ENCODE results near the gene SLC16A6. TPM values are rescaled to one million over a fixed set of nuclear protein-coding genes. Genes with fewer than 3 reads are reported as not detected.

SLC16A6 gene
- total and polyA plus RNA-seq, 7 experiments from 2014 or later, result 0.74 to 12.5 (median 5.8) TPM

DNA sequence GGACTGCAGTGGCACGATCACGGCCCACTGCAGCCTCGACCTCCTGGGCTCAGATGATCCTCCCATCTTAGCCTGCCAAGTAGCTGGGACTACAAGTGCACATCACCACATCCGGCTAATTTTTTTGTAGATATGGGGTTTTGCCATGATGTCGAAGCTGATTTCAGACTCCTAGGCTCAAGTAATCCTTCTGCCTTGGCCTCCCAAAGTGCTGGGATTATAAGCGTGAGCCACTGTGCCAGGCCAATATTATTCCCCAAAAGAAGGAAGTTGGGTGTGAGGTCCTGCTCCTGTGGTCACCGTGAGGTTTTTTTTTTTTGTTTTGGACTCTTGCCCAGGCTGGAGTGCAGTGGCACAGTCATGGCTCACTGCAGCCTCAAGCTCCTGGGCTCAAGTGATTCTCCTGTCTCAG, 41.6 kb downstream of the SLC16A6 start:
- Mint-ChIP-seq H3K4me1 (peaks cover 26 to 63% (median 47%) of the 10 kb centered on the region in 7 donors), H3K36me3 (peaks cover 0 to 30% (median 0%) of the 10 kb centered on the region in 5 donors), H3K4me3 (peak overlapping the region; percentile 80 to 96 (median 92)), H3K9me3 (peaks cover 0 to 7% (median 0%) of the 10 kb centered on the region in 11 donors), H3K27ac (peak overlapping the region; percentile 78 to 99 (median 97)), H3K27me3 (no peaks in the 10 kb centered on the region)
- peak overlapping the region; percentile 99 for H3K27ac ChIP-seq (ENCODE audit: low read depth, low read length)
- intact Hi-C loops (cut with micrococcal nuclease), result loop anchor here (2.0 to 5.0 kb wide), 5 partner anchors 67 to 532 kb away; partner anchors contain the start of genes KPNA2 (in 1 of the 2), NOL11 (in 1 of the 2) and PRKAR1A (in 1 of the 2)
- H3K4me3 ChIP-seq (ENCODE audit: low read length), result no peak overlapping the region
- POLR2A ChIA-PET, result interaction anchor here (0.7 to 4.9 kb wide), 15 partner anchors 9 to 870 kb away, joined by 3 to 61 read pairs (median 23); partner anchors contain the start of genes ARSG, SLC16A6 and WIPI1
- no peaks in the 10 kb centered on the region for H3K9me3 ChIP-seq (ENCODE audit: control insufficient read depth in 2 of 3, low read length in 3 of 3)
- ATAC-seq (no peak), DNase-seq (peak in 2 of 9 donors; percentile 12 to 19)
- H3K4me1 ChIP-seq (ENCODE audit: control insufficient read depth in 2 of 2, insufficient read depth in 2 of 2, low read length in 2 of 2), result peaks cover 34 to 52% of the 10 kb centered on the region in 2 donors
- no peaks in the 10 kb centered on the region for H3K27me3 ChIP-seq (ENCODE audit: control insufficient read depth in 2 of 2, insufficient read depth in 2 of 2, low read length in 2 of 2)
- H3K36me3 ChIP-seq (ENCODE audit: control insufficient read depth in 2 of 3, insufficient read depth in 3 of 3, low read length in 3 of 3), result peaks cover 3 to 14% (median 11%) of the 10 kb centered on the region in 3 experiments
- CTCF ChIA-PET, result interaction anchor here (0.6 to 1.9 kb wide), 5 partner anchors 12 to 187 kb away, joined by 3 to 5 read pairs (median 3); no protein-coding TSS in a partner anchor

DNA sequence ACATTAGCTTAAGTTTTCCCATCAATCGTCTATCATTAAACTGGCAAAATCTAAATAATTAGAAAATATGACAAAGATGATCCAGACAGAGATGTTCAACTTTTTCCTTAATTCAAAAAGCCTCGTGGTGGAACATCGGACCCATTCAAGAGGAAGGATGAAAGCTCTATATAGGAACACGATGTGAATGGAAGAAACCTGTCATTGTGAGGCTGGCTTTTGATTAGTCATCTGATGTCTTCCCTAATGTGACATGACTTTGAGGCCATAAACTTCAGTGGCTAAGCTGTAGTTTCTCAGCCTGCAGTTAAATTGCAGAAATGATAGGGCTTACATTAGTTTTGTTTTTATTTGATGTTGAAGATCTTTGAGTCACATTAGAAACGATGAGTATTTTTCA, 42.0 kb downstream of the SLC16A6 start:
- Histone ChIP-seq H3K4me1 (ENCODE audit: control insufficient read depth in 2 of 2, insufficient read depth in 2 of 2, low read length in 2 of 2) (peaks cover 29 to 48% of the 10 kb centered on the region in 2 donors), H3K4me3 (ENCODE audit: low read length) (peak overlapping the region; percentile 89)
- POLR2A ChIA-PET, result interaction anchor here (0.7 to 4.9 kb wide), 17 partner anchors 10 to 209 kb away, joined by 3 to 61 read pairs (median 11); partner anchors contain the start of genes ARSG, SLC16A6 and WIPI1

GRCh38 chr17:68248199-68248825, 42.6 kb downstream of the SLC16A6 start:
- H3K36me3 ChIP-seq (ENCODE audit: control insufficient read depth in 2 of 3, insufficient read depth in 3 of 3, low read length in 3 of 3), result peaks cover 3 to 14% (median 11%) of the 10 kb centered on the region in 3 experiments
- ATAC-seq (peak; percentile 21), DNase-seq (no peak)
- Mint-ChIP-seq H3K36me3 (peaks cover 0 to 24% (median 0%) of the 10 kb centered on the region in 5 donors), H3K4me3 (peak overlapping the region; percentile 80 to 96 (median 92)), H3K27me3 (no peaks in the 10 kb centered on the region), H3K27ac (peak overlapping the region; percentile 78 to 99 (median 97)), H3K4me1 (peaks cover 17 to 58% (median 37%) of the 10 kb centered on the region in 7 donors), H3K9me3 (peaks cover 0 to 6% (median 0%) of the 10 kb centered on the region in 11 donors)
- peak overlapping the region; percentile 89 for H3K4me3 ChIP-seq (ENCODE audit: low read length)
- H3K4me1 ChIP-seq (ENCODE audit: control insufficient read depth in 2 of 2, insufficient read depth in 2 of 2, low read length in 2 of 2), result peaks cover 23 to 42% of the 10 kb centered on the region in 2 donors
- POLR2A ChIA-PET, result interaction anchor here (0.8 to 4.9 kb wide), 25 partner anchors 8 to 212 kb away, joined by 3 to 61 read pairs (median 7); partner anchors contain the start of genes ARSG, SLC16A6 and WIPI1
- H3K27ac ChIP-seq (ENCODE audit: low read depth, low read length), result peak overlapping the region; percentile 99
- CTCF ChIA-PET, result interaction anchor here (0.5 to 1.9 kb wide), 4 partner anchors 13 to 220 kb away, joined by 3 to 5 read pairs (median 4); no protein-coding TSS in a partner anchor
- H3K27me3 ChIP-seq (ENCODE audit: control insufficient read depth in 2 of 2, insufficient read depth in 2 of 2, low read length in 2 of 2), result no peaks in the 10 kb centered on the region
- intact Hi-C loops (cut with micrococcal nuclease), result loop anchor here (1.0 to 5.0 kb wide), 9 partner anchors 10 to 531 kb away; partner anchors contain the start of genes ARSG (in 1 of the 2), KPNA2 (in 1 of the 2), NOL11 (in 1 of the 2) and PRKAR1A (in 1 of the 2)
- no peaks in the 10 kb centered on the region for H3K9me3 ChIP-seq (ENCODE audit: control insufficient read depth in 2 of 3, low read length in 3 of 3)

More for the DNA sequence above, 42.0 kb downstream of the SLC16A6 start:
- Histone ChIP-seq H3K27me3 (ENCODE audit: control insufficient read depth in 2 of 2, insufficient read depth in 2 of 2, low read length in 2 of 2) (no peaks in the 10 kb centered on the region), H3K27ac (ENCODE audit: low read depth, low read length) (peak overlapping the region; percentile 99), H3K36me3 (ENCODE audit: control insufficient read depth in 2 of 3, insufficient read depth in 3 of 3, low read length in 3 of 3) (peaks cover 3 to 14% (median 11%) of the 10 kb centered on the region in 3 experiments), H3K9me3 (ENCODE audit: control insufficient read depth in 2 of 3, low read length in 3 of 3) (no peaks in the 10 kb centered on the region)
- ATAC-seq, result no peak
- DNase-seq, result peak in 1 of 9 donors; percentile 55
- intact Hi-C loops (cut with micrococcal nuclease), result loop anchor here (1.0 to 5.0 kb wide), 9 partner anchors 9 to 532 kb away; partner anchors contain the start of genes ARSG (in 1 of the 2), KPNA2 (in 1 of the 2), NOL11 (in 1 of the 2) and PRKAR1A (in 1 of the 2)
- CTCF ChIA-PET, result interaction anchor here (0.6 to 1.9 kb wide), 5 partner anchors 12 to 187 kb away, joined by 3 to 5 read pairs (median 4); no protein-coding TSS in a partner anchor
- Mint-ChIP-seq H3K27me3 (no peaks in the 10 kb centered on the region), H3K36me3 (peaks cover 0 to 25% (median 0%) of the 10 kb centered on the region in 5 donors), H3K9me3 (peaks cover 0 to 6% (median 0%) of the 10 kb centered on the region in 11 donors), H3K4me1 (peaks cover 22 to 59% (median 43%) of the 10 kb centered on the region in 7 donors), H3K27ac (peak overlapping the region; percentile 78 to 99 (median 97)), H3K4me3 (peak overlapping the region; percentile 80 to 96 (median 92))

- H3K27me3 Mint-ChIP-seq, result no peaks in the 10 kb centered on the region
- peak within 1 kb of the TSS; percentile 99 for H3K27ac ChIP-seq (ENCODE audit: low read depth, low read length)
- H3K27ac Mint-ChIP-seq, result peak within 1 kb of the TSS; percentile 78 to 99 (median 97)
- H3K9me3 ChIP-seq (ENCODE audit: control insufficient read depth in 2 of 3, low read length in 3 of 3), result no peaks in the 10 kb centered on the region
- peak within 1 kb of the TSS; percentile 80 to 96 (median 92) for H3K4me3 Mint-ChIP-seq
- ChIA-PET POLR2A (interaction anchor here (0.7 to 4.9 kb wide), 29 partner anchors 8 to 355 kb away, joined by 3 to 61 read pairs (median 6); partner anchors contain the start of genes ARSG, SLC16A6 and WIPI1), CTCF (interaction anchor here (0.5 to 1.7 kb wide), 5 partner anchors 13 to 220 kb away, joined by 3 to 5 read pairs (median 4); no protein-coding TSS in a partner anchor)
- peaks cover 18 to 36% of the 10 kb centered on the region in 2 donors for H3K4me1 ChIP-seq (ENCODE audit: control insufficient read depth in 2 of 2, insufficient read depth in 2 of 2, low read length in 2 of 2)
- H3K36me3 ChIP-seq (ENCODE audit: control insufficient read depth in 2 of 3, insufficient read depth in 3 of 3, low read length in 3 of 3), result peaks cover 3 to 14% (median 11%) of the 10 kb centered on the region in 3 experiments
- H3K9me3 Mint-ChIP-seq, result peaks cover 0 to 6% (median 0%) of the 10 kb centered on the region in 11 donors
- ATAC-seq (peak; percentile 96), DNase-seq (peak; percentile 92 to 100 (median 97))
- H3K36me3 Mint-ChIP-seq, result peaks cover 0 to 19% (median 0%) of the 10 kb centered on the region in 5 donors
- no peaks in the 10 kb centered on the region for H3K27me3 ChIP-seq (ENCODE audit: control insufficient read depth in 2 of 2, insufficient read depth in 2 of 2, low read length in 2 of 2)
- peaks cover 11 to 52% (median 31%) of the 10 kb centered on the region in 7 donors for H3K4me1 Mint-ChIP-seq
- intact Hi-C loops (cut with micrococcal nuclease), result loop anchor here (1.0 to 5.0 kb wide), 13 partner anchors 9 to 530 kb away; partner anchors contain the start of genes ARSG (in 2 of the 2), KPNA2 (in 2 of the 2), SLC16A6 (in 2 of the 2) and WIPI1 (in 2 of the 2)
- H3K4me3 ChIP-seq (ENCODE audit: low read length), result peak within 1 kb of the TSS; percentile 89
Measured at GRCh38 chr17:68247445-68248198, 43.3 kb downstream of the SLC16A6 start, which contains the start of gene AMZ2. AMZ2 (plus strand) TSS chr17:68248043; CDS start chr17:68250188, 2,145 bp downstream.

DNA sequence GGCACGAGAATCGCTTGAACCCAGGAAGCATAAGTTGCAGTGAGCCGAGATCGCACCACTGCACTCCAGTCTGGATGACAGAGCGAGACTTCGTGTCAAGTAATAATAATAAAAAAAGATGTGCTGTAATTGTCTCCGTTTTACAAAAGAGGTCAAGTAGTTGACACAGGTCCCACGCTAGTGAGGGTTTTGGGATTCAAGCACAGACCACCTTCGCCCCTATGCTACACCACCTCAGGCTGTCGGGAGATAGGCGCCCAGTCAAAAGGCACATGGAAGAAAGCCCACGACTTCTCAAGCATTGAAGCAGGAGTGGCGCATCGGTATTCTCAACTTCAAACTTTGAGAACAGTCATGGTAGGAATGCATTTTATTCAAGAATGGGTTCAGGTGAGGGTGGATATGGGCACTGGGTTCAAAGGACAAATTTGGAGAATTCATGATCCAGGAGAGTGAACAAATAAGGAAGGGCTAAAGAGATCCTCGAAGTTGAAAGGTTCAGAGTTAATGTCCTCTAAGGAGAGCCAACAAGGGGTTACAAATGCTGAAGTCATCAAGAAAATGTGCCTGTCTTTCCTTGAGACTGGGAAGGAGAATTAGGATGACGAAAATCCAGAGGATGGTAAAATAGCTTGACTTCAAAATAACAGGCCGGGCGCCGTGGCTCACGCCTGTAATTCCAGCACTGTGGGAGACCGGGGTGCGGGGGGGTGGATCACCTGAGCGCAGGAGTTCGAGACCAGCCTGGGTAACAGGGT, 44.5 kb downstream of the SLC16A6 start:
- peaks cover 11 to 52% (median 36%) of the 10 kb centered on the region in 7 donors for H3K4me1 Mint-ChIP-seq
- no peaks in the 10 kb centered on the region for H3K27me3 Mint-ChIP-seq
- H3K9me3 Mint-ChIP-seq, result peaks cover 0 to 6% (median 0%) of the 10 kb centered on the region in 11 donors
- Histone ChIP-seq H3K27me3 (ENCODE audit: control insufficient read depth in 2 of 2, insufficient read depth in 2 of 2, low read length in 2 of 2) (no peaks in the 10 kb centered on the region), H3K9me3 (ENCODE audit: control insufficient read depth in 2 of 3, low read length in 3 of 3) (no peaks in the 10 kb centered on the region), H3K27ac (ENCODE audit: low read depth, low read length) (peak overlapping the region; percentile 99), H3K4me1 (ENCODE audit: control insufficient read depth in 2 of 2, insufficient read depth in 2 of 2, low read length in 2 of 2) (peaks cover 17 to 24% of the 10 kb centered on the region in 2 donors), H3K4me3 (ENCODE audit: low read length) (no peak overlapping the region), H3K36me3 (ENCODE audit: control insufficient read depth in 2 of 3, insufficient read depth in 3 of 3, low read length in 3 of 3) (peaks cover under 1 to 11% (median 11%) of the 10 kb centered on the region in 3 experiments)
- ChIA-PET POLR2A (interaction anchor here (0.6 to 4.9 kb wide), 16 partner anchors 8 to 428 kb away, joined by 3 to 61 read pairs (median 6); partner anchors contain the start of genes ARSG and SLC16A6), CTCF (interaction anchor here (0.8 to 1.2 kb wide), 2 partner anchors 41 to 216 kb away, joined by 4 to 5 read pairs; no protein-coding TSS in a partner anchor)
- ATAC-seq (no peak), DNase-seq (no peak)
- H3K36me3 Mint-ChIP-seq, result peaks cover 0 to 15% (median 0%) of the 10 kb centered on the region in 5 donors
- peak overlapping the region; percentile 78 to 99 (median 94) for H3K27ac Mint-ChIP-seq
- H3K4me3 Mint-ChIP-seq, result peak overlapping the region; percentile 78 to 96 (median 92)
- intact Hi-C loops (cut with micrococcal nuclease), result loop anchor here (1.0 to 5.0 kb wide), 7 partner anchors 8 to 529 kb away; partner anchors contain the start of genes ARSG (in 1 of the 2), KPNA2 (in 1 of the 2), NOL11 (in 1 of the 2) and SLC16A6 (in 1 of the 2)
